Stomach (tissue), 9 donors: Measurements from ENCODE around the gene TGM2. TPM values are rescaled to one million over a fixed set of nuclear protein-coding genes. Genes with fewer than 3 reads are reported as not detected.
A peak's percentile ranks its signal among the peaks of the same experiment; 100 is the strongest.

Experiments
- DNase-seq, 2 donors: peaks; one replicate each; pipeline versions ENCODE4 v3.0.0 to v3.0.0-alpha.2; 2013 to 2019
- H3K27ac ChIP-seq, 5 donors: fragments of 200-600 bp in 4 of 5; sonication (generic) in 4 of 5; one replicate each; pipeline ENCODE4 v1.5.1; 2013 to 2019; ENCODE audit warnings: mild to moderate bottlenecking in 1 of 5, moderate library complexity in 1 of 5
- H3K27me3 ChIP-seq, 3 donors: fragments of 200-600 bp; sonication (generic); one replicate each; pipeline ENCODE4 v1.5.1; 2017 to 2019; ENCODE audit warnings: mixed run types in 1 of 3
- H3K36me3 ChIP-seq, 4 donors: fragments of 200-600 bp; sonication (generic); 1 replicate in 3 of 4; 2 replicates in 1 of 4; pipeline ENCODE4 v1.5.1; 2016 to 2019
- H3K4me1 ChIP-seq, 4 donors: fragments of 200-600 bp; sonication (generic); one replicate each; pipeline ENCODE4 v1.5.1; 2016 to 2019
- H3K4me3 ChIP-seq, 4 donors: fragments of 200-600 bp; sonication (generic) in 3 of 4; one replicate each; pipeline ENCODE4 v1.5.1; 2016 to 2019; ENCODE audit warnings: mild to moderate bottlenecking in 1 of 4
- H3K9me3 ChIP-seq, 4 donors: fragments of 200-600 bp; sonication (generic); one replicate each; pipeline ENCODE4 v1.5.1; 2016 to 2019
- CTCF ChIP-seq, 7 experiments: fragments of 450-650 bp in 4 of 7; fragments of 200-600 bp in 3 of 7; sonication (generic) in 3 of 7; IDR thresholded peaks; one replicate each; pipeline ENCODE4 v1.5.1; 2016 to 2019; ENCODE audit warnings: antibody characterized with exemption in 7 of 7, control low read depth in 2 of 7, mild to moderate bottlenecking in 1 of 7
- EP300 ChIP-seq: sonication (generic); formaldehyde crosslinking; IDR thresholded peaks from one replicate; pipeline ENCODE4 v1.6.1; 2017; ENCODE audit warnings: antibody characterized with exemption
- POLR2A ChIP-seq, 4 donors: fragments of 450-650 bp; IDR thresholded peaks; one replicate each; pipeline ENCODE4 v1.6.1; 2016; ENCODE audit warnings: antibody characterized with exemption in 4 of 4, control low read depth in 2 of 4, mild to moderate bottlenecking in 1 of 4, moderate library complexity in 1 of 4
- POLR2AphosphoS5 ChIP-seq, 3 donors: sonication (generic); formaldehyde crosslinking; IDR thresholded peaks; one replicate each; pipeline ENCODE4 v1.6.1; 2016; ENCODE audit warnings: antibody characterized with exemption in 3 of 3
- WGBS, 5 donors: extraction: QIAGEN DNeasy Blood & Tissue Kit in 3 of 5; methylation state at CpG; one replicate each; pipeline versions ENCODE4 v1.1.5 to v1.1.7; 2013 to 2018; 5-methylcytosine and 5-hydroxymethylcytosine counted together
- intact Hi-C: fragments of 100-400 bp; cut with DNase I; formaldehyde crosslinking; loops from one replicate; pipeline ENCODE4 v1.15.1; 2023; ENCODE audit warnings: low total_unique reads
- polyA plus RNA-seq, 3 donors: library from polyadenylated mRNA; stranded (reverse); fragments of 200-250 nt; gene quantifications; one replicate each; pipeline ENCODE4 v1.2.3, GENCODE V29; 2013
- total RNA-seq, 5 donors: library from RNA; depleted of rRNA; stranded (reverse); fragments of >200 nt; gene quantifications; one replicate each; pipeline versions ENCODE4 v1.1.0 to v1.2.3, GENCODE V29; 2014 to 2016
- donor health status: healthy with polysubstance abuse.
- donor health status: Bipolar disorder and iron deficiency.
- donor health status: healthy.

Gene TGM2
- total and polyA plus RNA-seq, 8 donors: 16.2 to 195 (median 33.3) TPM

- peak in 1 of 2 donors; percentile 25 for DNase-seq
- intact Hi-C loops: no loop called here
- 64 to 76% (median 74%) methylated on average over 8 to 10 of the region's 10 CpGs for WGBS, 5 donors
- no peaks in the 10 kb centered on the region for H3K9me3 ChIP-seq
- no peak for TF ChIP-seq EP300
- no peak for TF ChIP-seq CTCF (IDR thresholded peaks at IDR 0.05)
- H3K27me3 ChIP-seq: no peaks in the 10 kb centered on the region
- H3K4me1 ChIP-seq: peaks cover 16 to 61% (median 36%) of the 10 kb centered on the region in 4 donors
- H3K4me3 ChIP-seq: no peak overlapping the region
- peak overlapping the region; percentile 12 to 81 (median 64) for H3K27ac ChIP-seq
- H3K36me3 ChIP-seq: peaks cover 26 to 64% (median 60%) of the 10 kb centered on the region in 4 donors
Observed at GRCh38 chr20:38085026-38085425, 80.0 kb downstream of the TGM2 start.

DNA sequence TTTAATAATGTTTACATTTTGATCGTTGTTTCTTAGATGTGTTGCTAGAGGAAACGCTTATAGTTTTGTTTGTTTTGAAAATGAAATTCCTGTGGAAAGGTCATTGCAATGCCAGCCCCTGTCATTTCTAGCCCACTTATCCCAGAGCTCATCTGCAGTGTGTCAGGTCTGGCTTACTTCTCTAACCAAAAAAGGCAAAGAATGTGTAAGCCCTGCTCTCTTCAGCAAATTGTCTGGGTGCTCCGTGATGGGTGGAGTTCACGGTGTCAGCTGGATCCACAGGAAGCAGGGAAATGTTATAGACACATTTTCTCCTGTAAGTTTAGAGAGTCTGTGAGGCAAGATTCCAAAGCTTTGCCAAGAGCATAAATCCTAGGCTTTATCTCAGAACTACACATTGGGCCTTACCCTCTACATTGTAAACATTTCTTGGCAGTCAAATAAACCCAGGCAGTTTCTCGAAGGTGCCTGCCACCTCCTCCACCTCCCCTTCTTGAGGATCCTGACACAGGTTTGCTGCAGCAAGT is 80.6 kb downstream of the TGM2 start:
- TF ChIP-seq CTCF (IDR thresholded peaks at IDR 0.05): no peak
- TF ChIP-seq POLR2AphosphoS5 (IDR thresholded peaks at IDR 0.05): peak in 1 of 3 donors; percentile 6
- Histone ChIP-seq H3K9me3 (no peaks in the 10 kb centered on the region), H3K4me1 (peaks cover 16 to 61% (median 33%) of the 10 kb centered on the region in 4 donors), H3K27me3 (no peaks in the 10 kb centered on the region), H3K27ac (peak overlapping the region; percentile 12 to 81 (median 64)), H3K36me3 (peaks cover 20 to 60% (median 57%) of the 10 kb centered on the region in 4 donors), H3K4me3 (no peak overlapping the region)
- peak in 1 of 2 donors; percentile 72 for DNase-seq
- 15 to 35% (median 19%) methylated on average over 5 of the region's 5 CpGs for WGBS, 5 donors
- intact Hi-C loops: no loop called here

DNA sequence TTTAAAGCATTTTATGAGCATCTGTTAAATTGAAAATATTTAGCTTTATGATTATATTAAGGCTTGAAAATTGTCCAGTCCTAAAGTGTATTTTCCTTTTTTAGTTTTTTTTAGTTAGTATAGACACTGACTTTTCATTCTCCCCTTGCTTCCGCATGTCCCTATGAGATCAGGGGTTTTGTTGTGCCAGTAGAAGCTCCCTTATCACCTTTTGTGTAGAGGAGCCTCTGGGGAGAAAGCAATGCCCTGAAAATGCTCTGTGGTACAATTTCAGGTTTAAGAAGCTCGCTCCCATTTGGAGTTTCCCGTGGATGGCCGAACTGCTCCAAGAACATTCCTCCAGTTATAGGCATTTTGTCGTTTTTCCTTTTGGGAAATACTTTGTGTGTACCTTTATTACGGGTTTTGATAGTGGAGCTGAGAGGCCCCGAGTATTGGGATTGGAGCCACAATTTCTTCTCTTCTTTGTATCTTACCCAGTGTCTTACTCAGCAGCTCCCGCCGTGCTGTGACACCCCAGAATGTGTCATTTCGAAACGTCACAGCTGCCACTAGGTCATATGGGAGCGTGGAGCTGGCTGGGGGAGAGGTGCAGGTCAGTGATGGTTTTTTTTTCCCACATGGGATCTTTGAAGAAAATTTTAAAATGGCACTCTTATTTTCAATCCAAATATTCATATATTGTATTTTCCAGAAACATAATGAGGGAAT is 81.6 kb downstream of the TGM2 start:
- TF ChIP-seq CTCF (IDR thresholded peaks at IDR 0.05) (no peak), POLR2AphosphoS5 (IDR thresholded peaks at IDR 0.05) (no peak), EP300 (no peak), POLR2A (IDR thresholded peaks at IDR 0.05) (no peak)
- Histone ChIP-seq H3K27ac (peak overlapping the region; percentile 12 to 81 (median 64)), H3K27me3 (no peaks in the 10 kb centered on the region), H3K36me3 (peaks cover 15 to 60% (median 53%) of the 10 kb centered on the region in 4 donors), H3K4me3 (no peak overlapping the region), H3K9me3 (no peaks in the 10 kb centered on the region), H3K4me1 (peaks cover 16 to 61% (median 33%) of the 10 kb centered on the region in 4 donors)
- 67 to 77% (median 73%) methylated on average over 12 of the region's 12 CpGs for WGBS, 5 donors
- intact Hi-C loops: no loop called here
- no peak for DNase-seq

DNA sequence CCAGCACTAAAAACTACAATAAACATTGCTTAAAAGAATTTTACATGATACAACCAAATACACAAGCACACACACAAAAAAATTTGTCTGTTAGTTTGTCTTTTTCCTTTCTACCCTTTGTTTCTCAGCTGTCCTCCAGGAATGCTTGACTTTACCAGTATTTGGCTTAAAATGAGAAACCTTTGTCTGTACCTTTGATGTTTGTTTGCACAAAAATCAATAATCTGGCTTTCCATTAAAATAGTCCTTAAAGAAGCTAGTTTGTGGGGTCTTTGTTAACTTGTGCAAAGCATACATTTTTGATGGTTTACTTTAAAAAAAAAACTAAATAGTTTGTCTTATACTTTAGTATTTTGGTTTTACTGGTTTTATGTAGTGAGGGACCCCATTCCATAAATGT is 82.2 kb downstream of the TGM2 start:
- H3K27me3 ChIP-seq: no peaks in the 10 kb centered on the region
- intact Hi-C loops: no loop called here
- peaks cover 16 to 58% (median 33%) of the 10 kb centered on the region in 4 donors for H3K4me1 ChIP-seq
- H3K27ac ChIP-seq: peak overlapping the region in 3 of 5 donors; percentile 54 to 81 (median 60)
- peaks cover 12 to 60% (median 53%) of the 10 kb centered on the region in 4 donors for H3K36me3 ChIP-seq
- no peaks in the 10 kb centered on the region for H3K9me3 ChIP-seq
- H3K4me3 ChIP-seq: no peak overlapping the region
- no peak for TF ChIP-seq POLR2A (IDR thresholded peaks at IDR 0.05)
- TF ChIP-seq POLR2AphosphoS5 (IDR thresholded peaks at IDR 0.05): no peak
- no peak for TF ChIP-seq EP300
- no peak for TF ChIP-seq CTCF (IDR thresholded peaks at IDR 0.05)
- no peak for DNase-seq
